SK-N-SH (cell line): ENCODE measurements around the gene CYP46A1. TPM values are rescaled to one million over a fixed set of nuclear protein-coding genes. Genes with fewer than 3 reads are reported as not detected.

Experiments
- CTCF ChIA-PET: fragments of 300-600, 350-600 bp; formaldehyde crosslinking; extraction: SDS; loops from one replicate; lab custom pipeline; 2021; lab: Yijun Ruan, JAX
- POLR2A ChIA-PET: fragments of 350-600 bp; sonication (Branson Sonifier 250); formaldehyde crosslinking; extraction: SDS; loops from one replicate; lab custom pipeline; 2020; ENCODE audit warnings: antibody characterized with exemption, inconsistent platforms; lab: Yijun Ruan, JAX
- DNase-seq: peaks from one replicate; pipeline ENCODE4 v3.0.0; 2012
- H2AFZ ChIP-seq: fragments of 200-600 bp; sonication (generic); 2 replicates; pipeline ENCODE4 v1.8.1; 2016; ENCODE audit warnings: antibody characterized with exemption, mild to moderate bottlenecking, low read depth
- H3F3A ChIP-seq: fragments of 200-600 bp; sonication (generic); replicated peaks from 2 replicates; pipeline ENCODE3; 2016; ENCODE audit warnings: antibody characterized with exemption, mild to moderate bottlenecking; ENCODE audit not compliant: insufficient read depth
- H3K27ac ChIP-seq, 2 experiments: fragments of 200-500 bp in 1 of 2; fragments of 200-600 bp in 1 of 2; sonication (Bioruptor generic) in 1 of 2; sonication (generic), shearing (Covaris generic) in 1 of 2; 2 replicates each; pipeline versions ENCODE4 v1.5.1 to v1.6.1; 2014 to 2016; ENCODE audit warnings: low read depth in 2 of 2, inconsistent platforms in 1 of 2, low read length in 1 of 2, mild to moderate bottlenecking in 1 of 2, mixed read lengths in 1 of 2
- H3K27me3 ChIP-seq: fragments of 200-600 bp; sonication (generic), shearing (Covaris generic); 2 replicates; pipeline ENCODE4 v1.6.1; 2016; ENCODE audit warnings: mixed run types; ENCODE audit not compliant: insufficient read depth
- H3K36me3 ChIP-seq, 2 experiments: fragments of 200-500 bp in 1 of 2; fragments of 200-600 bp in 1 of 2; sonication (Bioruptor generic) in 1 of 2; sonication (generic) in 1 of 2; replicated peaks in 1 of 2; 2 replicates each; pipeline versions ENCODE3 to v1.5.1; 2014 to 2016; ENCODE audit warnings: low read length in 1 of 2, mild to moderate bottlenecking in 1 of 2; ENCODE audit not compliant: insufficient read depth in 2 of 2, control insufficient read depth in 1 of 2
- H3K4me1 ChIP-seq, 2 experiments: fragments of 200-500 bp in 1 of 2; fragments of 200-600 bp in 1 of 2; sonication (Bioruptor generic) in 1 of 2; sonication (generic), shearing (Covaris generic) in 1 of 2; 2 replicates each; pipeline versions ENCODE4 v1.5.1 to v1.6.1; 2014 to 2016; ENCODE audit warnings: low read depth in 1 of 2, low read length in 1 of 2, mixed run types in 1 of 2; ENCODE audit not compliant: insufficient read depth in 2 of 2, control insufficient read depth in 1 of 2
- H3K4me2 ChIP-seq: fragments of 200-600 bp; sonication (generic), shearing (Covaris generic); 2 replicates; pipeline ENCODE4 v1.6.1; 2017; ENCODE audit warnings: mixed run types
- H3K4me3 ChIP-seq, 2 experiments: fragments of 200-500 bp in 1 of 2; fragments of 200-600 bp in 1 of 2; sonication (Bioruptor generic) in 1 of 2; sonication (generic), shearing (Covaris generic) in 1 of 2; 2 replicates each; pipeline versions ENCODE4 v1.5.1 to v1.8.1; 2014 to 2016; ENCODE audit warnings: low read depth in 2 of 2, inconsistent platforms in 1 of 2, low read length in 1 of 2, mild to moderate bottlenecking in 1 of 2, mixed read lengths in 1 of 2, moderate library complexity in 1 of 2
- H3K79me2 ChIP-seq: fragments of 200-600 bp; sonication (generic); 2 replicates; pipeline ENCODE4 v1.8.1; 2017; ENCODE audit warnings: mild to moderate bottlenecking; ENCODE audit not compliant: insufficient read depth
- H3K9ac ChIP-seq: fragments of 200-600 bp; sonication (generic); 2 replicates; pipeline ENCODE4 v1.6.1; 2017; ENCODE audit warnings: mixed run types
- H3K9me2 ChIP-seq: fragments of 200-600 bp; sonication (generic); 2 replicates; pipeline ENCODE4 v1.6.1; 2017; ENCODE audit warnings: mixed run types
- H3K9me3 ChIP-seq: fragments of 200-600 bp; sonication (generic); 2 replicates; pipeline ENCODE4 v1.6.1; 2017; ENCODE audit warnings: mixed run types, mild to moderate bottlenecking, moderate library complexity
- H4K20me1 ChIP-seq: fragments of 200-600 bp; sonication (generic); 2 replicates; pipeline ENCODE4 v1.6.1; 2017; ENCODE audit warnings: mild to moderate bottlenecking, mixed run types; ENCODE audit not compliant: insufficient read depth
- CTCF ChIP-seq: fragments of 200-600 bp; sonication (generic); IDR thresholded peaks from 2 replicates; pipeline ENCODE4 v1.6.1; 2017; ENCODE audit warnings: antibody characterized with exemption, mild to moderate bottlenecking, moderate library complexity
- ELF1 ChIP-seq: IDR thresholded peaks from 2 replicates; pipeline ENCODE4 v1.4.0; 2012
- FOSL2 ChIP-seq: IDR thresholded peaks from 2 replicates; pipeline ENCODE4 v1.4.0; 2012; ENCODE audit warnings: low read depth, mild to moderate bottlenecking, moderate library complexity, borderline replicate concordance
- FOXM1 ChIP-seq: IDR thresholded peaks from 2 replicates; pipeline ENCODE4 v1.4.0; 2012; ENCODE audit warnings: low read depth, mild to moderate bottlenecking
- GABPA ChIP-seq: IDR thresholded peaks from 2 replicates; pipeline ENCODE4 v1.4.0; 2012; ENCODE audit warnings: low read depth, mild to moderate bottlenecking
- GATA2 ChIP-seq: sonication (generic); formaldehyde crosslinking; IDR thresholded peaks from 2 replicates; pipeline ENCODE4 v1.5.0; 2020; ENCODE audit warnings: mild to moderate bottlenecking, missing genetic modification reagents
- JUND ChIP-seq: IDR thresholded peaks from 2 replicates; pipeline ENCODE4 v1.4.0; 2012
- MAX ChIP-seq: IDR thresholded peaks from 2 replicates; pipeline ENCODE4 v1.4.0; 2012; ENCODE audit warnings: low read depth
- MEF2A ChIP-seq: IDR thresholded peaks from 2 replicates; pipeline ENCODE4 v1.4.0; 2012; ENCODE audit warnings: low read depth, borderline replicate concordance
- MXI1 ChIP-seq: IDR thresholded peaks from 2 replicates; pipeline ENCODE4 v1.6.1; 2012; ENCODE audit warnings: mild to moderate bottlenecking, low read depth, low read length, improper control_type of control experiment
- NFIC ChIP-seq: IDR thresholded peaks from 2 replicates; pipeline ENCODE4 v1.4.0; 2012; ENCODE audit warnings: borderline replicate concordance
- NRF1 ChIP-seq: IDR thresholded peaks from 2 replicates; pipeline ENCODE4 v1.6.1; 2012; ENCODE audit warnings: low read depth, mild to moderate bottlenecking, low read length
- POLR2AphosphoS5 ChIP-seq: IDR thresholded peaks from 2 replicates; pipeline ENCODE4 v1.6.1; 2012; ENCODE audit warnings: low read depth, low read length
- RAD21 ChIP-seq: IDR thresholded peaks from 2 replicates; pipeline ENCODE4 v1.6.1; 2012; ENCODE audit warnings: mild to moderate bottlenecking, low read length
- RCOR1 ChIP-seq: fragments of 150-350 bp; IDR thresholded peaks from 2 replicates; pipeline ENCODE4 v1.6.1; 2017; ENCODE audit warnings: antibody characterized with exemption, low read length
- RFX5 ChIP-seq: IDR thresholded peaks from 2 replicates; pipeline ENCODE4 v1.6.1; 2012; ENCODE audit warnings: mild to moderate bottlenecking, improper control_type of control experiment, low read length
- RXRA ChIP-seq: IDR thresholded peaks from 2 replicates; pipeline ENCODE4 v1.4.0; 2012; ENCODE audit warnings: low read depth, mild to moderate bottlenecking, borderline replicate concordance
- SIN3A ChIP-seq: IDR thresholded peaks from 2 replicates; pipeline ENCODE4 v1.6.1; 2012; ENCODE audit warnings: low read depth, mild to moderate bottlenecking, low read length, moderate library complexity, borderline replicate concordance
- SMC3 ChIP-seq: IDR thresholded peaks from 2 replicates; pipeline ENCODE4 v1.6.1; 2012; ENCODE audit warnings: low read depth, low read length, improper control_type of control experiment
- TAF1 ChIP-seq: IDR thresholded peaks from 2 replicates; pipeline ENCODE4 v1.6.1; 2012; ENCODE audit warnings: low read depth, mild to moderate bottlenecking, low read length, moderate library complexity, borderline replicate concordance
- TCF12 ChIP-seq: IDR thresholded peaks from 2 replicates; pipeline ENCODE4 v1.4.0; 2012
- TEAD4 ChIP-seq: IDR thresholded peaks from 2 replicates; pipeline ENCODE4 v1.4.0; 2012; ENCODE audit warnings: mild to moderate bottlenecking, borderline replicate concordance; ENCODE audit not compliant: insufficient read depth
- USF2 ChIP-seq: fragments of 150-350 bp; IDR thresholded peaks from 2 replicates; pipeline ENCODE4 v1.6.1; 2017; ENCODE audit warnings: antibody characterized with exemption, low read length, low read depth, borderline replicate concordance
- YY1 ChIP-seq: IDR thresholded peaks from 2 replicates; pipeline ENCODE4 v1.4.0; 2012; ENCODE audit warnings: low read depth, mild to moderate bottlenecking
- ZBTB33 ChIP-seq: IDR thresholded peaks from 2 replicates; pipeline ENCODE4 v1.4.0; 2012; ENCODE audit warnings: low read depth, borderline replicate concordance
- WGBS: methylation state at CpG from one replicate; pipeline ENCODE4 v1.1.6; 2017; ENCODE audit warnings: low lambda C conversion rate; 5-methylcytosine and 5-hydroxymethylcytosine counted together
- polyA plus RNA-seq, 3 experiments: library from polyadenylated mRNA; depleted of rRNA; stranded (reverse); fragments of >200 nt; gene quantifications; 2 replicates each; pipeline ENCODE4 v1.2.3, GENCODE V29; 2012

The CYP46A1 gene
- polyA plus RNA-seq, 1 of the 3 experiments (the other 2 are of a cell fraction): 0.30 TPM

GRCh38 chr14:99649643-99650042, 34.5 kb upstream of the CYP46A1 start (continued):
- TF ChIP-seq CTCF: no peak
- TF ChIP-seq RCOR1: no peak
- no peak for TF ChIP-seq NFIC
- TF ChIP-seq ZBTB33: no peak
- TF ChIP-seq NRF1: no peak
- no peak for TF ChIP-seq USF2
- no peak for TF ChIP-seq FOSL2
- no peak for TF ChIP-seq MEF2A
- no peak for TF ChIP-seq FOXM1

GRCh38 chr14:99650189-99650588, 33.9 kb upstream of the CYP46A1 start:
- POLR2A ChIA-PET: no interaction called here

More at GRCh38 chr14:99650189-99650588, 33.9 kb upstream of the CYP46A1 start:
- Histone ChIP-seq H3K27me3 (no peaks in the 10 kb centered on the region), H4K20me1 (no peaks in the 10 kb centered on the region), H3K36me3 (no peaks in the 10 kb centered on the region), H3K9ac (no peak overlapping the region), H3K27ac (no peak overlapping the region), H2AFZ (no peak overlapping the region), H3K9me2 (no peaks in the 10 kb centered on the region), H3K9me3 (no peaks in the 10 kb centered on the region), H3K79me2 (no peaks in the 10 kb centered on the region), H3K4me1 (no peaks in the 10 kb centered on the region; a peak in 1 of 4 replicates), H3F3A (peaks cover 5% of the 10 kb centered on the region), H3K4me2 (no peak overlapping the region), H3K4me3 (no peak overlapping the region)
- 94% methylated on average over 5 of the region's 9 CpGs for WGBS
- TF ChIP-seq RFX5: no peak
- TF ChIP-seq YY1: no peak
- no peak for TF ChIP-seq TEAD4
- no peak for TF ChIP-seq ELF1
- no peak for TF ChIP-seq NFIC
- no peak for TF ChIP-seq MAX
- no peak for TF ChIP-seq TAF1
- no peak for TF ChIP-seq MXI1
- no peak for TF ChIP-seq POLR2AphosphoS5
- TF ChIP-seq SMC3: no peak
- no peak for TF ChIP-seq SIN3A
- no peak for TF ChIP-seq TCF12
- TF ChIP-seq JUND: no peak
- no peak for TF ChIP-seq USF2
- no peak for TF ChIP-seq GABPA
- TF ChIP-seq RXRA: no peak
- no peak for TF ChIP-seq GATA2 (CRISPR knock-in tag)
- TF ChIP-seq RAD21: no peak
- DNase-seq: no peak
- CTCF ChIA-PET: interaction anchor here (1.2 kb wide), 1 partner anchor 22 kb away, joined by 3 read pairs; no protein-coding TSS in a partner anchor
